NCI-H774 (cell line): ENCODE measurements around the gene ZNF689.
"Not testable (repeated sequence)": the region's sequence is repeated elsewhere in the genome, so short reads cannot be mapped to it uniquely, and the experiment has no call there.

Experiments used
- DNase-seq: peaks from one replicate; lab custom pipeline; 2025; lab: John Stamatoyannopoulos, UW

The ZNF689 gene

GRCh38 chr16:30609926-30610839 is at the start of gene ZNF689:
Gene ZNF689, minus strand, starts transcription at chr16:30610389. Its CDS starts 348 bp downstream, at chr16:30610041.
- DNase-seq = peak; percentile 96

DNA sequence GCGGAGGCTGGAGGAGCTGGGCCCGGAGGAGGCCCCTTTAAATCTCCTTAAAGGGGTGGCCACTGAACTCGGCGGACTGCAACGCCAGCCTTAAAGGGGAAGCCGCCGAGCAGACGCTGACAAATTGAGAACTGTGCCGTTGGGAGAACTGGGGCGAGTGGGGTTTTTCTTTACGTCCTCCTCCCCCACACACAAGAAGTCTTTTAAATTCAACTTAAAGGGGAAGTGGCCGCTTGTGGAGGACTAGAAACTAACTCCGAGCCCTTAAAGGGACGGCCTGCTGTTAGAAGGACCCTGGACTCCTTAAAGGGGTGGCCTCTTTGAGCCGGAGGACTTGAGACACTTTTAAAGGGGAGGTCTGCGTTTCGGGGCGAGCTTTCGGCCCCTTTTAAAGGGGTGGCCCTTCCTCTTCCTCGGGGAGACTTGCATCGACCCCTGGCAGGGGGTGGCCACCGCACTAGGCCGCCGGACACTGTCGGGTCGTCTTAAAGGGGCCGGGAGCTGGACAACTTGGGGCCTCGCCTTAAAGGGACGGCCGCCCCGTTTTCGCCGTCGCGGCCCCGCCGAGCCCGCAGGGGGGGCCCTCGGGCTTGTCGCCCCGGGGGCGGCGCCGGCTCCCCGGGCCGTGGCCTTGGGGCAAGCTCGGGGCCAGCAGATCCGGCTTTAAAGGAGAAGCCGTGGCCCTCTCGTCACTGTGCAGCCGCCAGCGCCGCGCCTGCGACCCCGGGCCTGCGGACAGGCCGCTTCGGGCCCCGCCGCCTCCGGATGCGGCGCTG is 48.7 kb upstream of the ZNF689 start:
- DNase-seq = peak; percentile 89

DNA sequence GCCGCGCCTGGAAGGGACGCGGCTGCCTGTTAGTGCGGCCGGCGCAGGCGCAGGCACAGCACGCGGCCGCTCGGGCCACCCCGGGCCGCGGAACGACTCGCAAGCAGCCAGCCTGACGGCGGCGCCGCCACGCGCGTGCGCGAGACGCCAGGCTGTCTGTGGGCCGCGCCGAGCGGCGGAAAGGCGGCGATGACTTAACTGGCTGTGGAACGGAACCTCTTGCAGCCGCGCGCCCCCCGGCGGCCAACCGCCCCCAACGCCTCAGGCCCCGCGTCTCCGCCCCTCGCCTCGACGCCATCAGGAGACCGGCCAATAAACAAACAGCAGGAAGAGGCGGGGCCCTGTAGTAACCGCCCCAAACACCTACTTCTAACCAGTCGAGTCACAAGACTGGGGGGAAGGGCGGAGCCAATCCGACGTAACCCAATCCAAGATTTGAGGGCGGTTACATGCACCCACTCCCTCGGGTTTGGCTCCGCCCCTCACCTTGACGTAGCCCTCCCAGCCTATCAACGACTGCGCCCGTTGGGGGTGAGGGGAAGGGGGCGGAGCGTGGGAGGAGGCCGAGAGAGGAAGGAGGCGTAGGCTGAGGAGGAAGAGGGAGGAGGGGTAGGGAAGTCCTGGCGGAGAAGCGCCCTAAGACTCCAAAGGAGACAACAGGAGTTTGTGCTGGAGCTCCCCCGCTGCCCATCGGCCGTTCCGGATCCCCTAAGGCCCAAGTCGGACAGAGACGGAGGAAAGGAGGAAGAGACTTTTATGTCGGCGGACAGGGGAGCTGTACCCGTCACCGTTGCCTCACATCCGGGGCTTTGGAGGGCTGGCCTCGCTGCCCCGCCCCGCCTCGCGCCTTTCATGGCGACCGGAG is 47.9 kb upstream of the ZNF689 start, which contains the start of gene FBRS:
TSS of gene FBRS (plus strand) at position 566 of the 865 bp plus-strand sequence. CDS start 1,088 bp downstream, outside the sequence.
- DNase-seq = peak; percentile 99

- DNase-seq = peak; percentile 64
Measured at GRCh38 chr16:30656974-30657865, 47.0 kb upstream of the ZNF689 start.

DNA sequence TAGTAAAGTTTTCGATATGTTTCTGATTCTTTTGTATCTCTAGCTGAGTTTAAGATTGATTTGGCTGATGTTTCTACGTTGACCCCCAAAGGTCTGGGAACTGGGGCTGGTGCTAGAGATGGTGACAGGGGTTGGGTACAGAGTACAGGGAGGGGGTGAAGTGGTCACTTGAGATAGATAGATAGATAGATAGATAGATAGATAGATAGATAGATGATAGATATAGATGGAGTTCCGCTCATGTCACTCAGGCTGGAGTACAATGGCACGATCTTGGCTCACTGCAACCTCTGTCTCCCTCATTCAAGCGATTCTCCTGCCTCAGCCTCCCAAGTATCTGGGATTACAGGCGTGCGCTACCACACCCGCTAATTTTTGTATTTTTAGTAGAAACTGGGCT is 46.2 kb upstream of the ZNF689 start:
- no peak for DNase-seq

DNA sequence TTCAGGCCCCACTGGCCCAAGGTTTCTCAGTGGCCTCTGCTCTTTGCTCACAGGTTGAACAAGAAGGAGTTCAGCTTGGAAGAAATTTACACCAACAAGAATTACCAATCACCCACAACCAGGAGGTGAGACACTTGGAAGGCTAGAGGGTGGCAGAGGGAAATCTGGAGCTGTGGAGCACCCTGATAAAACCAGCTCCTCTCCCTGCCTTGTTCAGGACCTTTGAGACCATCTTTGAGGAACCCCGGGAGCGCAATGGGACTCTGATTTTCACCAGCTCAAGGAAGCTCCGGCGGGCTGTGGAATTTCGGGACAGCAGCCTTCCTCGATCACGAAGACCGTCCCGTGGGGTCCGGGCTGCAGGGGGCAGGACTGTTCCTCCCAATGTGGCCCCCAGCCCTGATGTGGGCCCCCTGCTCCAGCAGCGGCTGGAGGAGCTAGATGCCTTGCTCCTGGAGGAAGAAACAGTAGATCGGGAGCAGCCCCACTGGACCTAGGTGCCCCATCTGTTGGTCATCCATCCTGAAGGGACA is 45.7 kb upstream of the ZNF689 start:
- DNase-seq = no peak

DNA sequence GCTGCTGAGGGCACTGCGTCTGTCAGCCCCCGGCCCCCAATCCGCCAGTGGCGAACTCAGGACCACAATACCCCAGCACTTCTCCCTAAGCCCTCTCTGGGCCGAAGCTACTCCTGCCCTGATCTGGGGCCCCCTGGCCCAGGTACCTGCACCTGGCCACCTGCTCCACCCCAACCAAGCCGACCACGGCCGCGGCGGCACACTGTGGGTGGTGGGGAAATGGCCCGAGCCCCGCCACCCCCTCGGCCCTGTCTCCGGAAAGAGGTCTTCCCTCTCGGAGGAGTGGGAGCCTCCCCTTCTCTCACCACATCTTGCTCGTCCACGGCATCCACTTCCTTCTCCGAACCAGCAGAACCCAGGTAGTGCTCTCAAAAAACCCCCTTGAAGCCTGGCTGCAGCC is 44.7 kb upstream of the ZNF689 start:
- DNase-seq = no peak

DNA sequence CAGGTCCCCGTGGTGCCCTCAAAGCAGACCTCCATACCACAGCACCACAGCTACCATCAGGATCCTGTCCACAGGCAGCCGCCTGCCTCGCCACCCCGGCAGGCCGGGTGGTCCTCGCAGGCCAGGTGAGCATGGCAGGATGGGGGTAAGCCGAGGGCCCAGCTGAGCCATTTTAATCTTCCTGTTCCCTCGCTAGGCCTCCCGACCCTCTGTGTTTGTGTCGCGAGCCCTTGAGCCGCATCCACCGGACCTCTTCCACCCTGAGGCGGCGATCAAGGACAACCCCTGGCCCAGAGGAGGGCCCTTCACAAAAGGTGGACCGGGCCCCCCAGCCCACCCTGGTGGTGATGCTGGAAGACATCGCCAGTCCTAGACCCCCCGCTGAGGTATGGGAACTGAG is 42.5 kb upstream of the ZNF689 start:
- DNase-seq = no peak

DNA sequence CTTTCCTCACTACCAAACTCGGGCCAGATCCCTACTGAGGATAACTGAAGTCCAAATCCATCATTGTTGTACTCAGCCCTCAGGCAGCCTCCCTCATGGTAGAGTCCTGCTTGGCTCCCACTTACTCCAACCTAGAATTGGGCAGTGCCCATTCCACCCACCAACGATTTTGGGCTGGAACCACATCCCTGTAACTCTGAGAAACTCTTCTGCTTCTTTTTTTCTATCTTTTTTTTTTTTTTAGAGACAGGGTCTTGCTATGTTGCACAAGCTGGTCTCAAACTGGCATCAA is 41.8 kb upstream of the ZNF689 start:
- no peak for DNase-seq

GRCh38 chr16:30651124-30652004 is 41.2 kb upstream of the ZNF689 start:
- DNase-seq = peak; percentile 51

- peak; percentile 98 for DNase-seq
Measured at GRCh38 chr16:30650369-30651123, 40.4 kb upstream of the ZNF689 start, which contains the start of gene PRR14. Gene PRR14, plus strand, starts transcription at chr16:30650960. Its CDS starts 686 bp downstream, at chr16:30651646.

GRCh38 chr16:30649725-30650368 is 39.7 kb upstream of the ZNF689 start:
- no peak for DNase-seq

GRCh38 chr16:30647274-30647571 is 37.0 kb upstream of the ZNF689 start:
- DNase-seq = no peak

GRCh38 chr16:30645727-30646126 is 35.5 kb upstream of the ZNF689 start:
- DNase-seq = no peak

- DNase-seq = no peak
Measured at GRCh38 chr16:30644334-30644830, 34.2 kb upstream of the ZNF689 start.

DNA sequence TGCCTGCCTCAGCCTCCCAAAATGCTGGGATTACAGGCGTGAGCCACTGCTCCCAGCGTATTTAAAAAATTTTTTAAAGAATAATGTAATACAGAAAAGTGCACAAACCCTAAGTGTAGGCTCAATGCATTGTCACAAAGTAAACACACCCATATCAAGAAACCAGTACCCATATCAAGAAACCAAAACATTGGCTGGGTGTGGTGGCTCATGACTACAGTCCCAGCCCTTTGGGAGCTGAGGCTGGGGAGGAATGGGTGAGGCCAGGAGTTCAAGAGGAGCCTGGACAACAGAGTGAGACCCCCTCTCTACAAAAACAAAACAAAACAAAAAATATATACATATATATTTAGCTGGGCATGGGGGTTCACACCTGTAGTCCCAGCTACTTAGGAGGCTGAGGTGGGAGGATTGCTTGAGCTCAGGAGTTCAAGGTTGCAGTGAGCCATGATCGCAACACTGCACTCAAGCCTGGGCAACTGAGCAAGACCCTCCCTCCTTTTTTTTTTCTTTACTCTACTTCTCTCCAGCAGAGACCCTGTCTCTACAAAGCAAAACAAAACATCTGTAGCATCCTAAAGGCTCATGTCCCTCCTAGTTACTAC is 31.3 kb upstream of the ZNF689 start:
- no peak for DNase-seq

GRCh38 chr16:30637944-30638343 is 27.8 kb upstream of the ZNF689 start:
- DNase-seq = no peak

- not testable (repeated sequence) for DNase-seq
Measured at GRCh38 chr16:30637139-30637538, 26.9 kb upstream of the ZNF689 start.
